Vagina (tissue), 2 donors: ENCODE measurements around the gene IFT27.

Experiments
- POLR2A ChIP-seq, 2 donors: fragments of 450-650 bp; IDR thresholded peaks; one replicate each; pipeline ENCODE4 v1.6.1; 2017; ENCODE audit warnings: antibody characterized with exemption in 2 of 2, mild to moderate bottlenecking in 2 of 2, moderate library complexity in 2 of 2
- TF ChIP-seq, protein P1 (sequence below), 3 experiments: fragments of 450-650 bp in 2 of 3; fragments of 200-600 bp in 1 of 3; sonication (generic) in 1 of 3; IDR thresholded peaks; one replicate each; pipeline ENCODE4 v1.5.1; 2017 to 2019; ENCODE audit warnings: antibody characterized with exemption in 3 of 3, mild to moderate bottlenecking in 2 of 3, moderate library complexity in 2 of 3

- TF ChIP-seq, protein P1, sequence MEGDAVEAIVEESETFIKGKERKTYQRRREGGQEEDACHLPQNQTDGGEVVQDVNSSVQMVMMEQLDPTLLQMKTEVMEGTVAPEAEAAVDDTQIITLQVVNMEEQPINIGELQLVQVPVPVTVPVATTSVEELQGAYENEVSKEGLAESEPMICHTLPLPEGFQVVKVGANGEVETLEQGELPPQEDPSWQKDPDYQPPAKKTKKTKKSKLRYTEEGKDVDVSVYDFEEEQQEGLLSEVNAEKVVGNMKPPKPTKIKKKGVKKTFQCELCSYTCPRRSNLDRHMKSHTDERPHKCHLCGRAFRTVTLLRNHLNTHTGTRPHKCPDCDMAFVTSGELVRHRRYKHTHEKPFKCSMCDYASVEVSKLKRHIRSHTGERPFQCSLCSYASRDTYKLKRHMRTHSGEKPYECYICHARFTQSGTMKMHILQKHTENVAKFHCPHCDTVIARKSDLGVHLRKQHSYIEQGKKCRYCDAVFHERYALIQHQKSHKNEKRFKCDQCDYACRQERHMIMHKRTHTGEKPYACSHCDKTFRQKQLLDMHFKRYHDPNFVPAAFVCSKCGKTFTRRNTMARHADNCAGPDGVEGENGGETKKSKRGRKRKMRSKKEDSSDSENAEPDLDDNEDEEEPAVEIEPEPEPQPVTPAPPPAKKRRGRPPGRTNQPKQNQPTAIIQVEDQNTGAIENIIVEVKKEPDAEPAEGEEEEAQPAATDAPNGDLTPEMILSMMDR (IDR thresholded peaks at IDR 0.05) = no peak
- no peak for TF ChIP-seq POLR2A (IDR thresholded peaks at IDR 0.05)
Observed at GRCh38 chr22:36722055-36722454, 53.9 kb downstream of the IFT27 start.
